Spleen (tissue), 11 donors: ENCODE data around the gene SLC22A4. TPM values are rescaled to one million over a fixed set of nuclear protein-coding genes. Genes with fewer than 3 reads are reported as not detected.

Source experiments
- DNase-seq: peaks from one replicate; pipeline ENCODE4 v3.0.0-alpha.2; 2020
- H3K27ac ChIP-seq, 8 donors: fragments of 200-600 bp; sonication (generic) in 7 of 8; 1 replicate in 4 of 8; 2 replicates in 4 of 8; pipeline versions ENCODE4 v1.5.0 to v1.8.0; 2016 to 2021; ENCODE audit warnings: inconsistent platforms in 4 of 8, mild to moderate bottlenecking in 4 of 8, moderate library complexity in 1 of 8
- H3K27me3 ChIP-seq, 7 donors: fragments of 200-600 bp; sonication (generic) in 6 of 7; replicated peaks in 1 of 7; 1 replicate in 4 of 7; 2 replicates in 3 of 7; pipeline versions ENCODE4 v1.5.0 to v1.8.0; 2016 to 2021; ENCODE audit warnings: inconsistent platforms in 3 of 7, mild to moderate bottlenecking in 1 of 7
- H3K36me3 ChIP-seq, 6 donors: fragments of 200-600 bp; sonication (generic) in 5 of 6; 1 replicate in 4 of 6; 2 replicates in 2 of 6; pipeline versions ENCODE4 v1.5.0 to v1.8.0; 2016 to 2021; ENCODE audit warnings: inconsistent platforms in 2 of 6
- H3K4me1 ChIP-seq, 6 donors: fragments of 200-600 bp; sonication (generic) in 5 of 6; 1 replicate in 3 of 6; 2 replicates in 3 of 6; pipeline versions ENCODE4 v1.5.0 to v1.8.0; 2016 to 2021; ENCODE audit warnings: inconsistent platforms in 3 of 6
- H3K4me3 ChIP-seq, 8 donors: fragments of 200-600 bp; sonication (generic) in 7 of 8; 1 replicate in 4 of 8; 2 replicates in 4 of 8; pipeline versions ENCODE4 v1.5.0 to v1.8.0; 2016 to 2021; ENCODE audit warnings: inconsistent platforms in 4 of 8, mild to moderate bottlenecking in 4 of 8, moderate library complexity in 2 of 8
- H3K9me3 ChIP-seq, 8 donors: fragments of 200-600 bp; sonication (generic) in 7 of 8; 1 replicate in 4 of 8; 2 replicates in 4 of 8; pipeline versions ENCODE4 v1.5.0 to v1.8.0; 2016 to 2021; ENCODE audit warnings: inconsistent platforms in 4 of 8
- CTCF ChIP-seq, 11 experiments: fragments of 200-600 bp in 7 of 11; fragments of 450-650 bp in 4 of 11; sonication (generic) in 4 of 11; IDR thresholded peaks in 8 of 11; conservative IDR thresholded peaks in 3 of 11; 1 replicate in 7 of 11; 2 replicates in 4 of 11; pipeline versions ENCODE4 v1.4.0 to v1.8.0; 2016 to 2021; ENCODE audit warnings: antibody characterized with exemption in 11 of 11, inconsistent platforms in 4 of 11, mild to moderate bottlenecking in 1 of 11
- POLR2A ChIP-seq, 3 donors: fragments of 450-650 bp; IDR thresholded peaks; one replicate each; pipeline ENCODE4 v1.5.1; 2017; ENCODE audit warnings: antibody characterized with exemption in 3 of 3, mild to moderate bottlenecking in 1 of 3
- POLR2AphosphoS5 ChIP-seq, 3 donors: sonication (generic); formaldehyde crosslinking; IDR thresholded peaks; one replicate each; pipeline ENCODE4 v1.5.1; 2017; ENCODE audit warnings: antibody characterized with exemption in 3 of 3
- WGBS, 5 donors: extraction: QIAGEN DNeasy Blood & Tissue Kit in 3 of 5; methylation state at CpG; one replicate each; pipeline versions ENCODE4 v1.1.5 to v1.1.7; 2013 to 2018; 5-methylcytosine and 5-hydroxymethylcytosine counted together
- intact Hi-C: fragments of 100-400 bp; cut with DNase I; formaldehyde crosslinking; loops from one replicate; pipeline ENCODE4 v1.15.0; 2023; ENCODE audit warnings: low total_unique reads
- polyA plus RNA-seq, 3 donors: library from polyadenylated mRNA; stranded (reverse); fragments of 200-250 nt; gene quantifications; one replicate each; pipeline ENCODE4 v1.2.1, GENCODE V29; 2013
- total RNA-seq, 7 donors: library from RNA; depleted of rRNA in 3 of 7; stranded (reverse); fragments of >200 nt in 3 of 7; fragmentation: NEBNext Ultra II Directional in 4 of 7; extraction: Animal tissue kit (Norgen Biotek cat#: 25700) in 4 of 7; gene quantifications; one replicate each; pipeline versions ENCODE4 v1.1.0 to v1.2.1, GENCODE V29; 2016 to 2021
- donor health status: healthy with polysubstance abuse.
- donor health status: DM: no; HTN: no; CAD: no; lungs with moderate emphysema.
- donor health status: DM: no; HTN: no; CAD: no.
- donor health status: Bipolar disorder and iron deficiency.
- donor health status: healthy.
- donor health status: DM: no; HTN: no; CAD: no.
- donor health status: DM: yes; HTN: yes; CAD: no.

The SLC22A4 gene
- total and polyA plus RNA-seq, 10 donors = 0.47 to 25.1 (median 8.5) TPM

GRCh38 chr5:132339502-132339901, 45.3 kb downstream of the SLC22A4 start:
- no peak for DNase-seq
- H3K4me1 ChIP-seq = no peaks in the 10 kb centered on the region
- H3K4me3 ChIP-seq = no peak overlapping the region
- intact Hi-C loops = no loop called here
- H3K27me3 ChIP-seq = no peaks in the 10 kb centered on the region
- no peak overlapping the region for H3K27ac ChIP-seq
- TF ChIP-seq POLR2A (IDR thresholded peaks at IDR 0.05) = no peak
- TF ChIP-seq POLR2AphosphoS5 (IDR thresholded peaks at IDR 0.05) = no peak
- no peak for TF ChIP-seq CTCF (IDR thresholded peaks at IDR 0.05 in 8 of 11, conservative IDR thresholded peaks at IDR 0.05 in 3 of 11)
- H3K36me3 ChIP-seq = peaks cover 0 to 100% (median 4%) of the 10 kb centered on the region in 6 donors
- H3K9me3 ChIP-seq = no peaks in the 10 kb centered on the region

GRCh38 chr5:132342291-132343180, 48.3 kb downstream of the SLC22A4 start:
- DNase-seq = no peak
- H3K36me3 ChIP-seq = peaks cover 0 to 76% (median 0%) of the 10 kb centered on the region in 6 donors
- 68 to 88% (median 81%) methylated on average over 5 of the region's 5 CpGs for WGBS, 5 donors
- no peak for TF ChIP-seq CTCF (IDR thresholded peaks at IDR 0.05 in 8 of 11, conservative IDR thresholded peaks at IDR 0.05 in 3 of 11)
- no peak for TF ChIP-seq POLR2A (IDR thresholded peaks at IDR 0.05)
- H3K4me1 ChIP-seq = no peaks in the 10 kb centered on the region
- H3K27me3 ChIP-seq = no peaks in the 10 kb centered on the region
- H3K27ac ChIP-seq = no peak overlapping the region
- intact Hi-C loops = no loop called here
- no peak overlapping the region for H3K4me3 ChIP-seq
- H3K9me3 ChIP-seq = no peaks in the 10 kb centered on the region

GRCh38 chr5:132344775-132345514, 50.8 kb downstream of the SLC22A4 start:
- intact Hi-C loops = no loop called here
- no peaks in the 10 kb centered on the region for H3K27me3 ChIP-seq
- TF ChIP-seq POLR2AphosphoS5 (IDR thresholded peaks at IDR 0.05) = no peak
- TF ChIP-seq CTCF (IDR thresholded peaks at IDR 0.05 in 8 of 11, conservative IDR thresholded peaks at IDR 0.05 in 3 of 11) = no peak
- no peak for TF ChIP-seq POLR2A (IDR thresholded peaks at IDR 0.05)
- no peak overlapping the region for H3K4me3 ChIP-seq
- H3K4me1 ChIP-seq = no peaks in the 10 kb centered on the region
- WGBS, 5 donors = 72 to 95% (median 82%) methylated on average over 5 of the region's 5 CpGs
- peaks cover 0 to 8% (median 0%) of the 10 kb centered on the region in 8 donors for H3K9me3 ChIP-seq
- no peak for DNase-seq
- no peak overlapping the region for H3K27ac ChIP-seq
- H3K36me3 ChIP-seq = peaks cover 0 to 67% (median 0%) of the 10 kb centered on the region in 6 donors

- TF ChIP-seq POLR2A (IDR thresholded peaks at IDR 0.05) (no peak), POLR2AphosphoS5 (IDR thresholded peaks at IDR 0.05) (no peak)
- Histone ChIP-seq H3K36me3 (peaks cover 0 to 17% (median 0%) of the 10 kb centered on the region in 6 donors), H3K9me3 (peaks cover 0 to 8% (median 0%) of the 10 kb centered on the region in 8 donors), H3K4me1 (peaks cover 0 to 24% (median 2%) of the 10 kb centered on the region in 6 donors), H3K4me3 (no peak overlapping the region), H3K27me3 (no peaks in the 10 kb centered on the region), H3K27ac (peak overlapping the region in 1 of 8 donors; percentile 75)
- intact Hi-C loops = no loop called here
- no peak for DNase-seq
- WGBS, 5 donors = 89 to 100% (median 98%) methylated on average over 1 of the region's 1 CpG
Observed at GRCh38 chr5:132353486-132353995, 59.3 kb downstream of the SLC22A4 start.
